Endometrial microvascular endothelial cells (primary cell): Measurements from ENCODE around the gene NPC1L1. TPM values are rescaled to one million over a fixed set of nuclear protein-coding genes. Genes with fewer than 3 reads are reported as not detected.

Experiments
- in situ Hi-C: cut with HindIII; loops from 2 replicates; pipeline ENCODE4 v1.10.0; 2017; ENCODE audit warnings: low sequenced_read_pairs, low pct_unique_long_range_greater_than_20kb; ENCODE audit errors: inconsistent ontology term
- total RNA-seq: library from RNA; depleted of rRNA; stranded (reverse); fragments of >200 nt; gene quantifications from one replicate; pipeline ENCODE4 v1.2.3, GENCODE V29; 2015; ENCODE audit errors: inconsistent ontology term

The NPC1L1 gene
- total RNA-seq = not detected

- in situ Hi-C loops = no loop called here
Measured at GRCh38 chr7:44541028-44541869, at the start of gene NPC1L1. Gene NPC1L1 (minus strand): TSS chr7:44541330. CDS start chr7:44541259, 71 bp downstream.

- in situ Hi-C loops = no loop called here
Measured at GRCh38 chr7:44590910-44591309, 49.8 kb upstream of the NPC1L1 start.

GRCh38 chr7:44587843-44588711, 46.9 kb upstream of the NPC1L1 start:
- in situ Hi-C loops = no loop called here

GRCh38 chr7:44583146-44583865, 42.2 kb upstream of the NPC1L1 start:
- in situ Hi-C loops = no loop called here

DNA sequence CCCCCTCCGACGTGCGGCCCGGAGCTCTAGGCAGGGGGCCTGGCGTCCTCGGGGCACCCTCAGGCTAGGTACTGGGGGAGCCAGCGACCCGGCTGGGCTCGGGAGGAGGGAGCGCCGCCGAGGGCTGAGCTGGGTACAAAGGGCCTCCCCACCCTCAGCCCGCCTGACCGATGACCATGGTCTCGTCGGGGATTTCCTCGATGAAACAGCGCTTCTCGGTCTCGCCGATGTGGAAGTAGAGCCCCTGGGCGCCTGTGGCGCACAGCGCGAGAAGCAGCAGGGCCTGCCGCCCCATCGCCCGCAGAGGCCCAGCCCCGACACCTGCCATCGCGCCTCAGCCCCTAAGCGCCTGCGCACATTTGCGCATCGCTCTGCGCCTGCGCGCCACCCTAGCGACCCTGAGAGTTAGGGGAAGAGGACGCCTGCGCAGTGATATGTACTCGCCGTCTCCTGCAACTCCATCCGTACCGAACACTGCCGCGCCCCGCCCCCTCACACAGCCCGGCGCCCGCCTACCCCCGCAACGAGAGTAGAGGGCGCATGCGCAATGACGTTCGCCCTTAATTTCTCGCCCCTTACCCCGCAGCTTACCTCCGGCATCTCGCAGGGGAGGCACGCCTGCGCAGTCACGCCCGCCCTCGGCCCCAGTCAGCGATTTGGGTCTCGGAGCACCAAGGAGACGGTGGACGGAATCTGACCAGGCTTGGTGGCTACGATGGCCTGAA, 40.9 kb upstream of the NPC1L1 start, which contains the start of gene TMED4:
TMED4 (minus strand) TSS at position 353 of the 725 bp plus-strand sequence; CDS start at position 328, 25 bp downstream.
- in situ Hi-C loops = no loop called here

GRCh38 chr7:44580945-44581878, 40.1 kb upstream of the NPC1L1 start:
- in situ Hi-C loops = no loop called here

DNA sequence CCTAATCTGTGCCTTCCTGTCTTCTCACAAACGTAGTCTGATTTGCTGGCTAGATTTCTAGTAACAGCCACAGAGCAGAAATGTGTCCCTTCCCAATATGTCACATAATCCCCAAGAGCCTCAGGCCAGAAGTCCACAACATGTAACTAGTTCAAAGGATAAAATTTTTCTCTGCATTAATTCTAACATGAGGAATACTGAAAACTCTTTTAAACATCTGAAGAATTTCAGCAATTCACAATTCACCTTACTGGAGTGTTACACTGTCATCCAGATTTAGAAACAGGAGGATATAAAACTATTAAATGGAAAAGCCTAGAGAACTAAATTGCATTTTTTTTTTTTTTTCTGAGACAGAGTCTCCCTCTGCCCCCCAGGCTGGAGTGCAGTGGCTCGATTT, 35.1 kb upstream of the NPC1L1 start:
- in situ Hi-C loops = no loop called here

DNA sequence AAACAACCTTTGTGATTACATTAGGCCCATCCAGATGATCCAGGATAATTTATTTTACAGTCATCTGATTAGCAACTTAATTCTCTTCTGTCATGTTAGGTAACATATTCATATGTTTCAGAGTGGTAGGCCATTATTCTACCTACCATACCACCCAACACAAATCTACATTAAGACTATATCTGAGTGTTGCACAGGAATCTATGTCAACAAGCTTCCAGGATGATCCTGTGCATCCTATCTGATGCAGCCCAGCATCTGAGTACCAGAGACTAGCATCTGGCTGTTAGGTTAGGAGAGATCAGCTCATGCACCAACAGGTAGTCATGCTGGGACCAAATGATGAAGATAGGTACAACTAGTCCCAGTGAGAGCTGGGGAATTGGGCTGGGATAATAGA, 33.9 kb upstream of the NPC1L1 start:
- in situ Hi-C loops = no loop called here

- in situ Hi-C loops = loop anchor here (25.0 kb wide), 1 partner anchor 362 kb away; the partner anchor contains the start of gene YKT6
Measured at GRCh38 chr7:44574287-44574872, 33.2 kb upstream of the NPC1L1 start.

DNA sequence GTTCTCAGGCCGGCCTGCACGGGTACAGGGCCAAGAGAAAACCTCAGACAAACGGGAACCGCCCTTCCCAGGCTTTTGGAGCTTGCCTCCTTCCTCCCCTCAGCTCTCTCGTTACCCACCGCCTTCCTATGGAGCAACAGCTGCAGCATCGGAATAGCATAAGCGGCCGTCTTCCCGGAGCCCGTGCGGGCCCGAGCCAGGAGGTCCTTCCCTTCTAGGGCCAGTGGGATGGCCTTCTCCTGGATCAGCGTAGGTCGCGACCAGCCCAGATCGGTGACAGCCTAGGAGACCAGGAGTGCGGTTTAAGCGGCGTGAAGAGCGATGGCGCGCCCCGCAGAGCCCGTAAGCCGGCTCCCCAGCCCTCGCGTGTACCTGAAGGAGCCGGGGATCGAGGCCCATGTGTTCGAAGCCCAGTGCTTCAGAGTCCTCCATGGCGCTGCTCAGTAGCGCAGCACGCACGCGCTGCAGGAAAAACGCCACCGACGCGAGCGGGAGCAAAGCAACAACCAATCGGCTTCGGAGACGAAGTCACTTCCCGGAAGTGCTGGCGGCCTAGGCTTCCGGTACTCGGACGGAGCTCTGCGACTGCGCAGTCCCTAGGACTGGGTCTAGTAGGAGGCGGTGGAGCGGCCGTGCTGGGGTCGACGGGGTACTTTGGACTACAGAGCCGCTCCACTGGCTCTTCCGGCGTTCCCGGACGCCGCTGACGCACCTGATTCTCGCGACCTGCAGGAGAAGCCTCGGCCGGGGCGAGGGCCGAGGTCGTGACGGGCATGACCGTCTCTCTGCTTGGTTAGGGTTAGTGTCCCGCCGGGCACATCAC, 32.5 kb upstream of the NPC1L1 start, which contains the start of gene DDX56:
DDX56 (minus strand) TSS at position 445 of the 823 bp plus-strand sequence; CDS start at position 432, 13 bp downstream.
- in situ Hi-C loops = loop anchor here (25.0 kb wide), 1 partner anchor 361 kb away; the partner anchor contains the start of gene YKT6

DNA sequence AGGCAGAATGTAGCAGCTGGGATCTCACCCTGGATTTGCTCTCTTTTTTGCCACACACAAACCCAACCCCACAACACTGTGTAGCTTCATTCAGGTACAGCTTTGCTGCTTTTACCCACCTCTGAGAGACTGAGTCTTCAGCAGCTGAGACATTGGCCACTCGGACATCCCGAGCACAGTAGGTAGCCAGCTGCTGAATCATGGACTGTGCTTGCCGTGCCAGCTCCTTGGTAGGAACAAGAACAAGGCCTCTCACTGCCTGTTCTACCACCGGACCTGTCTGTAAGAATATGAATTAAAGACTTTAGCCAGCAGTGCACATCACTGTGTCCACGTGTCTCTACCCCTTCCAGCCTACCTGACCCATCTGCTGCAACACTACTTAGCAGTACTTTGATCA, 31.6 kb upstream of the NPC1L1 start:
- in situ Hi-C loops = loop anchor here (25.0 kb wide), 1 partner anchor 360 kb away; the partner anchor contains the start of gene YKT6

- in situ Hi-C loops = loop anchor here (25.0 kb wide), 1 partner anchor 358 kb away; the partner anchor contains the start of gene YKT6
Measured at GRCh38 chr7:44569959-44570358, 28.8 kb upstream of the NPC1L1 start.

GRCh38 chr7:44568771-44569560, 27.8 kb upstream of the NPC1L1 start:
- in situ Hi-C loops = loop anchor here (25.0 kb wide), 1 partner anchor 357 kb away; the partner anchor contains the start of gene YKT6

GRCh38 chr7:44567884-44568283, 26.8 kb upstream of the NPC1L1 start:
- in situ Hi-C loops = loop anchor here (25.0 kb wide), 1 partner anchor 356 kb away; the partner anchor contains the start of gene YKT6

- in situ Hi-C loops = loop anchor here (25.0 kb wide), 1 partner anchor 354 kb away; the partner anchor contains the start of gene YKT6
Measured at GRCh38 chr7:44566680-44567079, 25.6 kb upstream of the NPC1L1 start.
